K562 (cell line): ENCODE data around the gene ZMYM4.

ENCODE experiments used
- CBX5 ChIP-seq: IDR thresholded peaks from 2 replicates; pipeline ENCODE4 v1.6.1; 2014; ENCODE audit warnings: low read depth, borderline replicate concordance
- EWSR1 ChIP-seq: fragments of 450-650 bp; IDR thresholded peaks from 2 replicates; pipeline ENCODE4 v1.6.1; 2018; ENCODE audit warnings: borderline replicate concordance, mild to moderate bottlenecking, low read depth, moderate library complexity; ENCODE audit not compliant: partially characterized antibody
- GATAD2B ChIP-seq: fragments of 450-650 bp; IDR thresholded peaks from 2 replicates; pipeline ENCODE4 v1.6.1; 2017; ENCODE audit warnings: mild to moderate bottlenecking, borderline replicate concordance
- NFXL1 ChIP-seq: fragments of 450-650 bp; formaldehyde crosslinking; IDR thresholded peaks from 2 replicates; pipeline ENCODE4 v1.4.0; 2021; ENCODE audit warnings: mild to moderate bottlenecking
- POLR3G ChIP-seq: IDR thresholded peaks from 2 replicates; pipeline ENCODE4 v1.6.1; 2011; ENCODE audit not compliant: insufficient read length, insufficient replicate concordance; ENCODE audit errors: extremely low read depth
- PRPF4 ChIP-seq: fragments of 200-400 bp; formaldehyde crosslinking; IDR thresholded peaks from one replicate; pipeline ENCODE4 v1.6.1; 2017; ENCODE audit warnings: low read length, low read depth, mild to moderate bottlenecking; ENCODE audit not compliant: insufficient read depth, poor library complexity, severe bottlenecking
- ZBTB1 ChIP-seq: sonication (generic); formaldehyde crosslinking; IDR thresholded peaks from 2 replicates; pipeline ENCODE4 v1.8.1; 2023; ENCODE audit warnings: missing genetic modification reagents, low read depth, mild to moderate bottlenecking, borderline replicate concordance
- TF ChIP-seq, protein P1 (sequence below): sonication (generic); formaldehyde crosslinking; IDR thresholded peaks from 2 replicates; pipeline ENCODE4 v1.8.1; 2023; ENCODE audit warnings: mild to moderate bottlenecking, missing genetic modification reagents

DNA sequence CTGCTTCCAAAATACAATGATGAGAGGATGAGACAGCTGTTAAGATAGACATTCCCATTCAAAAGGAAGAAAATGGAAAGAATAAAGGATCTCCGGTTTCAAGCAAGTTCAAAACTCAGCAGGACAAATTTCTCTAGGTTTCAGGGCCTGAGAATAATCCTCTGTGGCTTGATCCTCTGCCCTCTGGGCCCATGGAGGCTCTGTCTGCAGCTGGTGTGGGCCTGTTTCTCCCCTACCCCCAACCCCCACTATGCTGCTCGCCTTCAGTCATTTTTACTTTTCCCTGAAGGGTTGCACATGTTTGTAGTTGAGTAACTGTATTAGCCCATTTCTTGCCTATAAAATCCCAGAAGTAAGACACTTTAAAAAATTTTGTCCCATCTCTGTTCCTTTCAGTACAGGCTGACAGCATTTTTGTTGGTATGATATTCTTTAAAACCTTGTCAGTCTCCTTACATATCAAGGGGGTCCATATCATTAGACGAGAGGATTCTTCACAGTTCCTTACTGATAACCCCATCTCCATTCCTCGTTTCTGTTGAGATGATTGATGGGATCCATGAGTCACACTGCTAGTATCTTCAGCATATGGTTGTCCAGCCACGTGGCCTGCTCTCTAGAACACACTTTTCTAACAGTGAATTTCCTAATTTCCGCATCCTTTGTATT, 10.5 kb downstream of the ZMYM4 start:
- TF ChIP-seq POLR3G, result no peak
- 0 out of 2 replicates have a peak, but pooled peaks have one; percentile 64 for TF ChIP-seq NFXL1 (CRISPR knock-in tag)
- no peak for TF ChIP-seq CBX5
- TF ChIP-seq, protein P1, sequence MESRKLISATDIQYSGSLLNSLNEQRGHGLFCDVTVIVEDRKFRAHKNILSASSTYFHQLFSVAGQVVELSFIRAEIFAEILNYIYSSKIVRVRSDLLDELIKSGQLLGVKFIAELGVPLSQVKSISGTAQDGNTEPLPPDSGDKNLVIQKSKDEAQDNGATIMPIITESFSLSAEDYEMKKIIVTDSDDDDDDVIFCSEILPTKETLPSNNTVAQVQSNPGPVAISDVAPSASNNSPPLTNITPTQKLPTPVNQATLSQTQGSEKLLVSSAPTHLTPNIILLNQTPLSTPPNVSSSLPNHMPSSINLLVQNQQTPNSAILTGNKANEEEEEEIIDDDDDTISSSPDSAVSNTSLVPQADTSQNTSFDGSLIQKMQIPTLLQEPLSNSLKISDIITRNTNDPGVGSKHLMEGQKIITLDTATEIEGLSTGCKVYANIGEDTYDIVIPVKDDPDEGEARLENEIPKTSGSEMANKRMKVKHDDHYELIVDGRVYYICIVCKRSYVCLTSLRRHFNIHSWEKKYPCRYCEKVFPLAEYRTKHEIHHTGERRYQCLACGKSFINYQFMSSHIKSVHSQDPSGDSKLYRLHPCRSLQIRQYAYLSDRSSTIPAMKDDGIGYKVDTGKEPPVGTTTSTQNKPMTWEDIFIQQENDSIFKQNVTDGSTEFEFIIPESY (CRISPR knock-in tag), result no peak
- no peak for TF ChIP-seq EWSR1
- no peak for TF ChIP-seq ZBTB1 (CRISPR knock-in tag)
- TF ChIP-seq PRPF4, result no peak
- peak; percentile 79; the same call in 1 of the 2 replicates for TF ChIP-seq GATAD2B
